SU-DHL-6 (cell line): ENCODE data around the gene ITGA6.

ENCODE experiments used
- H2AFZ ChIP-seq: fragments of 200-600 bp; sonication (generic); 2 replicates; pipeline ENCODE4 v1.6.1; 2014; ENCODE audit warnings: low read depth, mild to moderate bottlenecking, moderate library complexity, mixed read lengths, antibody characterized with exemption, low read length; ENCODE audit not compliant: severe bottlenecking
- H3F3A ChIP-seq: fragments of 200-600 bp; shearing (Covaris generic); 2 replicates; pipeline ENCODE4 v1.6.0; 2016; ENCODE audit warnings: antibody characterized with exemption, mild to moderate bottlenecking; ENCODE audit not compliant: insufficient read depth
- H3K27ac ChIP-seq: fragments of 200-600 bp; sonication (generic); 2 replicates; pipeline ENCODE4 v1.5.1; 2016; ENCODE audit warnings: low read depth, mild to moderate bottlenecking, low read length, moderate library complexity, mixed read lengths
- H3K27me3 ChIP-seq: fragments of 200-600 bp; sonication (generic), shearing (Covaris generic); 2 replicates; pipeline ENCODE4 v1.6.0; 2014; ENCODE audit warnings: mild to moderate bottlenecking, low read length
- H3K36me3 ChIP-seq: fragments of 200-600 bp; sonication (generic); 2 replicates; pipeline ENCODE4 v1.6.1; 2014; ENCODE audit warnings: mild to moderate bottlenecking, low read length, mixed read lengths
- H3K4me2 ChIP-seq: fragments of 300-600, 200-600 bp; shearing (Covaris generic), sonication (generic); 2 replicates; pipeline ENCODE4 v1.6.0; 2014; ENCODE audit warnings: low read length, low read depth, mild to moderate bottlenecking; ENCODE audit not compliant: poor library complexity, severe bottlenecking
- H3K4me3 ChIP-seq: fragments of 200-600 bp; sonication (generic); 2 replicates; pipeline ENCODE4 v1.5.1; 2014; ENCODE audit warnings: antibody characterized with exemption, low read length, mild to moderate bottlenecking, mixed read lengths; ENCODE audit not compliant: insufficient read depth, poor library complexity, severe bottlenecking
- H3K79me2 ChIP-seq: fragments of 200-600 bp; sonication (generic); 2 replicates; pipeline ENCODE4 v1.6.1; 2014; ENCODE audit warnings: mild to moderate bottlenecking, low read length, moderate library complexity; ENCODE audit not compliant: insufficient read depth
- H3K9ac ChIP-seq: fragments of 200-600 bp; sonication (generic); 2 replicates; pipeline ENCODE4 v1.7.0; 2014; ENCODE audit warnings: mild to moderate bottlenecking, low read length
- H3K9me2 ChIP-seq: fragments of 200-600 bp; sonication (generic); replicated peaks from 2 replicates; pipeline ENCODE4 v1.6.1; 2014; ENCODE audit warnings: low read length; ENCODE audit not compliant: insufficient read depth
- H3K9me3 ChIP-seq: fragments of 200-600 bp; sonication (generic); 2 replicates; pipeline ENCODE4 v1.6.1; 2014; ENCODE audit warnings: low read length, mixed read lengths; ENCODE audit not compliant: insufficient read depth
- H4K20me1 ChIP-seq: fragments of 200-600 bp; sonication (generic); 2 replicates; pipeline ENCODE4 v1.6.1; 2014; ENCODE audit warnings: low read depth, mild to moderate bottlenecking, antibody characterized with exemption, low read length, moderate library complexity, mixed read lengths
- EZH2phosphoT487 ChIP-seq: fragments of 200-600 bp; sonication (generic), shearing (Covaris generic); conservative IDR thresholded peaks from 2 replicates; pipeline ENCODE4 v1.6.1; 2018; ENCODE audit warnings: mild to moderate bottlenecking, antibody characterized with exemption, low read length, moderate library complexity, mixed read lengths
- TF ChIP-seq, protein P1 (sequence below): fragments of 200-600 bp; sonication (generic); IDR thresholded peaks from one replicate; pipeline ENCODE4 v1.5.1; 2017; ENCODE audit warnings: antibody characterized with exemption, mild to moderate bottlenecking, low read length, moderate library complexity; ENCODE audit not compliant: insufficient read depth, poor library complexity, severe bottlenecking

The ITGA6 gene

GRCh38 chr2:172431463-172431862 lies 4.1 kb downstream of the ITGA6 start:
- Histone ChIP-seq H3K9me3 (no peaks in the 10 kb centered on the region), H3K36me3 (no peaks in the 10 kb centered on the region), H3K4me2 (no peak overlapping the region), H3F3A (no peaks in the 10 kb centered on the region), H3K27ac (no peak overlapping the region), H2AFZ (no peak overlapping the region), H3K27me3 (no peaks in the 10 kb centered on the region), H3K4me3 (no peak overlapping the region), H3K9ac (no peak overlapping the region), H3K9me2 (no peaks in the 10 kb centered on the region), H4K20me1 (no peaks in the 10 kb centered on the region), H3K79me2 (no peaks in the 10 kb centered on the region)
- no peak for TF ChIP-seq EZH2phosphoT487
- TF ChIP-seq, protein P1, sequence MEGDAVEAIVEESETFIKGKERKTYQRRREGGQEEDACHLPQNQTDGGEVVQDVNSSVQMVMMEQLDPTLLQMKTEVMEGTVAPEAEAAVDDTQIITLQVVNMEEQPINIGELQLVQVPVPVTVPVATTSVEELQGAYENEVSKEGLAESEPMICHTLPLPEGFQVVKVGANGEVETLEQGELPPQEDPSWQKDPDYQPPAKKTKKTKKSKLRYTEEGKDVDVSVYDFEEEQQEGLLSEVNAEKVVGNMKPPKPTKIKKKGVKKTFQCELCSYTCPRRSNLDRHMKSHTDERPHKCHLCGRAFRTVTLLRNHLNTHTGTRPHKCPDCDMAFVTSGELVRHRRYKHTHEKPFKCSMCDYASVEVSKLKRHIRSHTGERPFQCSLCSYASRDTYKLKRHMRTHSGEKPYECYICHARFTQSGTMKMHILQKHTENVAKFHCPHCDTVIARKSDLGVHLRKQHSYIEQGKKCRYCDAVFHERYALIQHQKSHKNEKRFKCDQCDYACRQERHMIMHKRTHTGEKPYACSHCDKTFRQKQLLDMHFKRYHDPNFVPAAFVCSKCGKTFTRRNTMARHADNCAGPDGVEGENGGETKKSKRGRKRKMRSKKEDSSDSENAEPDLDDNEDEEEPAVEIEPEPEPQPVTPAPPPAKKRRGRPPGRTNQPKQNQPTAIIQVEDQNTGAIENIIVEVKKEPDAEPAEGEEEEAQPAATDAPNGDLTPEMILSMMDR = no peak

- Histone ChIP-seq H3K4me2 (no peak overlapping the region), H3K4me3 (no peak overlapping the region), H3K27ac (no peak overlapping the region), H3F3A (no peaks in the 10 kb centered on the region), H3K9me3 (no peaks in the 10 kb centered on the region), H4K20me1 (no peaks in the 10 kb centered on the region), H3K27me3 (no peaks in the 10 kb centered on the region), H3K36me3 (no peaks in the 10 kb centered on the region), H3K9me2 (no peaks in the 10 kb centered on the region), H3K79me2 (no peaks in the 10 kb centered on the region), H3K9ac (no peak overlapping the region), H2AFZ (no peak overlapping the region)
- no peak for TF ChIP-seq EZH2phosphoT487
Measured at GRCh38 chr2:172431993-172432392, 4.6 kb downstream of the ITGA6 start.

DNA sequence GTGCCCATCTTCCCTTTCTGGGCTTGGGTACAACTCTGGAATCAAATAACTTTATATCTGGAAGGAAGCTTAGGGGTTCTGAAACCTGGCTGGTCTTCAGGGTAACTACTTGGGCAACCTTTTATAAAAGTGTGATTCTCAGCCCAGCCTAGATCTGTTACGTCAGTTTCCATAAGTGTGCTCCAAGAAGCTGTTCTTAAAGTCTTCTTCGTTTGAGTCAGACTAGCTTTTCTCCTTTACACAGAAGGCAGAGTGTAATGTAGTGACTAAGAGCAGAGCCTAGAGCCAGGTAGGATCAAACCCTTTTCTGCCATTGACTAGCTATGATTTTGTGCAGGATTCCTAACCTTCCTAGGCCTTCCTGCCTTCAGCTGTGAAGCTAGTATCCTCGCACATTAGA lies 5.8 kb downstream of the ITGA6 start:
- Histone ChIP-seq H2AFZ (no peak overlapping the region), H3F3A (no peaks in the 10 kb centered on the region), H3K4me3 (no peak overlapping the region), H4K20me1 (no peaks in the 10 kb centered on the region), H3K9ac (no peak overlapping the region), H3K36me3 (no peaks in the 10 kb centered on the region), H3K27me3 (no peaks in the 10 kb centered on the region), H3K4me2 (no peak overlapping the region), H3K9me3 (no peaks in the 10 kb centered on the region), H3K9me2 (no peaks in the 10 kb centered on the region), H3K79me2 (no peaks in the 10 kb centered on the region), H3K27ac (no peak overlapping the region)
- TF ChIP-seq, protein P1 = no peak
- no peak for TF ChIP-seq EZH2phosphoT487

DNA sequence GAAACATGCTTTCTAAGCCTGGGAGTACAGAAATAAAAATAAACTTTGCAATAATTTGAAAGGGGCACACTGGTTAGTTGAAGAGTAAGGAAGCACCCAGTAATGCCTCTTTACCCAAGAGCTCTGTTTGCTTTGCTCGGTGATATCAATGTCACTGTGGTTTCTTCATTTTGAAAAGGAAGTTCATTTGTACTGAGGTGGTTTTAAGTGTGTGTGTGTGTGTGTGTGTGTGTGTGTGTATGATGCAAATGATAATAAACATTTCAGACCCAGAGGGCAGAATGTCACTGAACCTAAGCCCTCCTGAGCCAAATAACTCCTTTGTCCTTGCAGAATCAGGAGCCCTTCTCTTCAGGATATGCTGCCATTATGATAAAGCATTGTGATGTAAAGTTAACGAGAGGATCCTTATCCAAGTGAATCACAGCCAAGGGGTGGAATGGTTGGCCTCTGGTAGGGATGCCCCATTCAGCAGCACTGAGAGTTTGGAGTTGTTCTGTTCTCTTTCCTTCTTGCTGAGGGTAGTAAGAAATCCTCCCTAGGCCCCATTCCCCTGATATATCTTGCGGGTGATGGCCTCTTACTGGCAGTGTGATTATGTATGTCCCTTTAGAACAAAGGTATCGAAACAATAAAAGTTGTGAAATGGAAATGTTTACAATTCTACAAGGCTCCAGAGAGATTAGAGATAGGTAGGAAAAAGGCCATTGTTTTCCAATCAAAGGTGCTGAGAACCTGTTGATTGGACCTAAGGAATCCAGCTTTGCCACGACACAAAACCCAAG lies 7.6 kb downstream of the ITGA6 start:
- H2AFZ ChIP-seq = no peak overlapping the region
- H3K4me2 ChIP-seq = no peak overlapping the region
- H3K27ac ChIP-seq = no peak overlapping the region
- H3K9me3 ChIP-seq = no peaks in the 10 kb centered on the region
- no peaks in the 10 kb centered on the region for H3K36me3 ChIP-seq
- H4K20me1 ChIP-seq = no peaks in the 10 kb centered on the region
- H3K9ac ChIP-seq = no peak overlapping the region
- TF ChIP-seq, protein P1 = no peak
- TF ChIP-seq EZH2phosphoT487 = no peak
- no peaks in the 10 kb centered on the region for H3F3A ChIP-seq
- no peaks in the 10 kb centered on the region for H3K27me3 ChIP-seq
- H3K4me3 ChIP-seq = no peak overlapping the region
- H3K79me2 ChIP-seq = no peaks in the 10 kb centered on the region
- H3K9me2 ChIP-seq = no peaks in the 10 kb centered on the region
